Caco-2 (cell line): ENCODE results near the gene ADGRE1. TPM values are rescaled to one million over a fixed set of nuclear protein-coding genes. Genes with fewer than 3 reads are reported as not detected.

Source experiments
- BruUV-seq: library from RNA; stranded (reverse); fragments of 400-500 nt; replicated peaks from 2 replicates; lab custom pipeline; 2021; lab: Mats Ljungman, UMichigan
- CTCF ChIA-PET: fragments of 300-600 bp; sonication (Branson Sonifier 250); formaldehyde crosslinking; loops from one replicate; lab custom pipeline; 2022; ENCODE audit warnings: antibody characterized with exemption; lab: Charles Lee
- POLR2A ChIA-PET: fragments of 300-600 bp; sonication (Branson Sonifier 250); formaldehyde crosslinking; loops from one replicate; lab custom pipeline; 2022; ENCODE audit warnings: antibody characterized with exemption; lab: Charles Lee
- DNase-seq, 2 experiments: peaks; one replicate each; pipeline versions ENCODE4 v3.0.0 to v3.0.0-alpha.2; 2020 to 2022
- H3K27me3 ChIP-seq: replicated peaks from 2 replicates; pipeline ENCODE4 v1.6.0; 2011; ENCODE audit warnings: low read length; ENCODE audit not compliant: control insufficient read depth, insufficient read depth
- H3K36me3 ChIP-seq: 2 replicates; pipeline ENCODE4 v1.5.1; 2011; ENCODE audit warnings: low read length; ENCODE audit not compliant: control insufficient read depth, insufficient read depth
- H3K4me1 ChIP-seq: fragments of 250-450 bp; sonication (Bioruptor Pico); 2 replicates; pipeline ENCODE4 v1.5.1; 2020; ENCODE audit warnings: mild to moderate bottlenecking
- H3K4me3 ChIP-seq: 2 replicates; pipeline ENCODE4 v1.5.1; 2011; ENCODE audit warnings: low read depth, mild to moderate bottlenecking, control low read depth, low read length
- H3K9me3 ChIP-seq: fragments of 250-450 bp; sonication (Bioruptor Pico); 2 replicates; pipeline ENCODE4 v1.5.1; 2020; ENCODE audit warnings: mild to moderate bottlenecking, moderate library complexity
- H3K27ac Mint-ChIP-seq: one replicate; pipeline ENCODE4 v1.8.0; 2022; ENCODE audit warnings: mixed read lengths; ENCODE audit not compliant: unreplicated experiment
- H3K27me3 Mint-ChIP-seq: one replicate; pipeline ENCODE4 v1.8.0; 2022; ENCODE audit warnings: mixed read lengths; ENCODE audit not compliant: insufficient read depth, unreplicated experiment
- H3K36me3 Mint-ChIP-seq: one replicate; pipeline ENCODE4 v1.8.0; 2022; ENCODE audit warnings: mild to moderate bottlenecking, mixed read lengths; ENCODE audit not compliant: insufficient read depth, unreplicated experiment
- H3K4me1 Mint-ChIP-seq: one replicate; pipeline ENCODE4 v1.8.0; 2022; ENCODE audit warnings: low read depth, mixed read lengths; ENCODE audit not compliant: unreplicated experiment
- H3K4me3 Mint-ChIP-seq: one replicate; pipeline ENCODE4 v1.8.0; 2022; ENCODE audit warnings: mild to moderate bottlenecking, moderate library complexity, mixed read lengths; ENCODE audit not compliant: unreplicated experiment
- H3K9me3 Mint-ChIP-seq: one replicate; pipeline ENCODE4 v1.8.0; 2022; ENCODE audit warnings: mixed read lengths; ENCODE audit not compliant: unreplicated experiment
- intact Hi-C: fragments of 100-400 bp; cut with micrococcal nuclease; formaldehyde crosslinking; loops from one replicate; pipeline ENCODE4 v1.10.0; 2022; ENCODE audit not compliant: unreplicated experiment
- total RNA-seq: library from RNA; stranded (reverse); gene quantifications from 2 replicates; pipeline ENCODE4 v1.2.3, GENCODE V29; 2022
- TF ChIP-seq, protein P1 (sequence below), 2 experiments: fragments of 200-600 bp in 1 of 2; IDR thresholded peaks; 1 replicate in 1 of 2; 2 replicates in 1 of 2; pipeline versions ENCODE4 v1.5.1 to v1.8.0; 2011 to 2022; ENCODE audit warnings: antibody characterized with exemption in 1 of 2, control low read depth in 1 of 2, inconsistent platforms in 1 of 2, low read depth in 1 of 2, low read length in 1 of 2, mild to moderate bottlenecking in 1 of 2, moderate library complexity in 1 of 2; ENCODE audit not compliant: insufficient read depth in 1 of 2, severe bottlenecking in 1 of 2, unreplicated experiment in 1 of 2

The ADGRE1 gene
- total RNA-seq, 1 experiment from 2014 or later = not detected

DNA sequence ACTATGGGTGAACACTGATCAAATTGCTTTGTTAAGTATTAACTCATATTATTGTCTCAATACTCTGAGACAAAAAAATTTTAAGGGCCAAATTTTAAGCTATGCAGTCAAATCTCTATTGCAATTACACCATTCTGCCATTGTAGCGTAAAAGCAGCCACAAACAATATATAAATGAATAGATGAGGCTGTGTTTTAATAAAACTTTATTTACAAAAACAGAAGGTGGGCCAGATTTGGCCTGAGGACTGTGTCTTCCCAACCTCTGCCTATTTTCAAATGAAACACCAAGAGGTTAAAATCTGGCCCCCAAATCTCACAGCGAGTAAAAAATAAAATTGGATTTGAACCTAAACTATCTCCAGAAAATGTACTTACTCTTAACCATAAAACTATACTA lies 82.1 kb downstream of the ADGRE1 start:
- CTCF ChIA-PET = no interaction called here
- no peak for DNase-seq
- no peak overlapping the region for H3K4me3 Mint-ChIP-seq
- H3K4me1 Mint-ChIP-seq = no peaks in the 10 kb centered on the region
- H3K9me3 Mint-ChIP-seq = no peaks in the 10 kb centered on the region
- H3K36me3 Mint-ChIP-seq = no peaks in the 10 kb centered on the region
- H3K27ac Mint-ChIP-seq = no peak overlapping the region
- no peaks in the 10 kb centered on the region for H3K27me3 ChIP-seq
- BruUV-seq = no TSS peak
- intact Hi-C loops = no loop called here
- H3K4me3 ChIP-seq = no peak overlapping the region
- H3K4me1 ChIP-seq = no peaks in the 10 kb centered on the region
- H3K27me3 Mint-ChIP-seq = peaks cover 4% of the 10 kb centered on the region
- TF ChIP-seq, protein P1, sequence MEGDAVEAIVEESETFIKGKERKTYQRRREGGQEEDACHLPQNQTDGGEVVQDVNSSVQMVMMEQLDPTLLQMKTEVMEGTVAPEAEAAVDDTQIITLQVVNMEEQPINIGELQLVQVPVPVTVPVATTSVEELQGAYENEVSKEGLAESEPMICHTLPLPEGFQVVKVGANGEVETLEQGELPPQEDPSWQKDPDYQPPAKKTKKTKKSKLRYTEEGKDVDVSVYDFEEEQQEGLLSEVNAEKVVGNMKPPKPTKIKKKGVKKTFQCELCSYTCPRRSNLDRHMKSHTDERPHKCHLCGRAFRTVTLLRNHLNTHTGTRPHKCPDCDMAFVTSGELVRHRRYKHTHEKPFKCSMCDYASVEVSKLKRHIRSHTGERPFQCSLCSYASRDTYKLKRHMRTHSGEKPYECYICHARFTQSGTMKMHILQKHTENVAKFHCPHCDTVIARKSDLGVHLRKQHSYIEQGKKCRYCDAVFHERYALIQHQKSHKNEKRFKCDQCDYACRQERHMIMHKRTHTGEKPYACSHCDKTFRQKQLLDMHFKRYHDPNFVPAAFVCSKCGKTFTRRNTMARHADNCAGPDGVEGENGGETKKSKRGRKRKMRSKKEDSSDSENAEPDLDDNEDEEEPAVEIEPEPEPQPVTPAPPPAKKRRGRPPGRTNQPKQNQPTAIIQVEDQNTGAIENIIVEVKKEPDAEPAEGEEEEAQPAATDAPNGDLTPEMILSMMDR (IDR thresholded peaks at IDR 0.05; ENCODE audit: insufficient read depth in 1 of 2, low read depth in 1 of 2, low read length in 1 of 2, severe bottlenecking in 1 of 2, unreplicated experiment in 1 of 2) = no peak
- no peaks in the 10 kb centered on the region for H3K9me3 ChIP-seq
- H3K36me3 ChIP-seq = no peaks in the 10 kb centered on the region
- POLR2A ChIA-PET = no interaction called here

DNA sequence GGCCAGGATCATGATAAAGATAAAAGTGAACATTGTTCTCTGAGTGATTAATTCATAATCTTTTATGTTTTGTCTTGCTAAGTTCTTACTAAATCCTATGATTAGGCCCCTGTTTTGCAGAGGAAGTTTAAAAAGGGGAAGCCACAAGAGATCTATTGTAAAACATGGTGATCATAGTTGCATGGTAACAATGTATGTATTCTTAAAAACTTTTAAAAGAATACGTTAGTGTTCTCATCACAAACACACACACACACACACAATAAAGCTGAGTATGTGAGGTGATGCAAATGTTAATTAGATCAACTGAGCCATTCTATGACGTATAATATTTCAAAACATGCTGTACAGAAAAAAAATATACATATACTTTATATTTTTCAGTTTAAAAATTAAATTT lies 82.6 kb downstream of the ADGRE1 start:
- TF ChIP-seq, protein P1 (IDR thresholded peaks at IDR 0.05; ENCODE audit: insufficient read depth in 1 of 2, low read depth in 1 of 2, low read length in 1 of 2, severe bottlenecking in 1 of 2, unreplicated experiment in 1 of 2) = no peak
- BruUV-seq = no TSS peak
- Mint-ChIP-seq H3K27ac (no peak overlapping the region), H3K9me3 (no peaks in the 10 kb centered on the region), H3K4me3 (no peak overlapping the region), H3K27me3 (peaks cover 4% of the 10 kb centered on the region), H3K36me3 (no peaks in the 10 kb centered on the region), H3K4me1 (no peaks in the 10 kb centered on the region)
- CTCF ChIA-PET = no interaction called here
- POLR2A ChIA-PET = no interaction called here
- DNase-seq = no peak
- Histone ChIP-seq H3K36me3 (no peaks in the 10 kb centered on the region), H3K4me1 (no peaks in the 10 kb centered on the region), H3K27me3 (no peaks in the 10 kb centered on the region), H3K9me3 (no peaks in the 10 kb centered on the region), H3K4me3 (no peak overlapping the region)
- intact Hi-C loops = no loop called here

DNA sequence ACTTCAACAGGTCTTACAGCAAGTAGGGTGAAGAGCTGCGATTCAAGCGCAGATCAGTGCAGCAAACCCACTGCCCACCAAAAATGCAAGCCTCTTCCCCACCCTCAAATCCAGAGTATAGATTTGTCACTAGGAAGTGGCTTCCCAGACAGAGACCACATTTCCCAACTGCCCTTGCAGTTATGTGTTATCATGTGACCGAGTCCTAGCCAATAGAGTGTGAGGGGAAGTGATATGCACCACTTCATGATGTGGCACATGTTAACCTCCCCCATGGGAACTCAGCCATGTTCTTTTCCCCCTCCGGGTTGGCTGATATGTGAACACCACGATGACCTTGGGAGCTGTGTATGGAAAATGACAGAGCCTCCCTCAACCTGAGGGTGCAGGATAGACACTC lies 83.1 kb downstream of the ADGRE1 start:
- no peak overlapping the region for H3K4me3 Mint-ChIP-seq
- Histone ChIP-seq H3K9me3 (no peaks in the 10 kb centered on the region), H3K4me3 (no peak overlapping the region), H3K27me3 (no peaks in the 10 kb centered on the region), H3K36me3 (no peaks in the 10 kb centered on the region), H3K4me1 (no peaks in the 10 kb centered on the region)
- intact Hi-C loops = no loop called here
- peak; percentile 12 to 34 for DNase-seq
- no peaks in the 10 kb centered on the region for H3K9me3 Mint-ChIP-seq
- no peaks in the 10 kb centered on the region for H3K36me3 Mint-ChIP-seq
- ChIA-PET POLR2A (no interaction called here), CTCF (no interaction called here)
- no peaks in the 10 kb centered on the region for H3K4me1 Mint-ChIP-seq
- TF ChIP-seq, protein P1 (IDR thresholded peaks at IDR 0.05; ENCODE audit: insufficient read depth in 1 of 2, low read depth in 1 of 2, low read length in 1 of 2, severe bottlenecking in 1 of 2, unreplicated experiment in 1 of 2) = no peak
- no TSS peak for BruUV-seq
- peaks cover 4% of the 10 kb centered on the region for H3K27me3 Mint-ChIP-seq
- H3K27ac Mint-ChIP-seq = no peak overlapping the region
